ENCODE data around the gene XYLT1.

- no peak for TF ChIP-seq MTA3 (IDR thresholded peaks at IDR 0.05; ENCODE audit: borderline replicate concordance, low read length)
- TF ChIP-seq YY1 (IDR thresholded peaks at IDR 0.05; ENCODE audit: low read depth, low read length), result no peak
- no peak for TF ChIP-seq CTCF (IDR thresholded peaks at IDR 0.05 in 2 of 3, conservative IDR thresholded peaks at IDR 0.05 in 1 of 3; ENCODE audit: control insufficient read depth in 2 of 3, extremely low read depth in 1 of 3, insufficient read depth in 1 of 3, low read depth in 3 of 3, low read length in 3 of 3)
- TF ChIP-seq ATF7 (IDR thresholded peaks at IDR 0.05; ENCODE audit: low read depth), result no peak
These were observed 363.3 kb downstream of the XYLT1 start for GRCh38 chr16:17107450-17107849.

Measured in GM12878 (cell line).